ENCODE data around the gene PRDX3. TPM values are rescaled to one million over a fixed set of nuclear protein-coding genes. Genes with fewer than 3 reads are reported as not detected.

Gene PRDX3
- total and polyA plus RNA-seq, 4 donors = 84.1 to 155 (median 109) TPM

- Histone ChIP-seq H3K4me1 (ENCODE audit: control insufficient read depth in 5 of 5, insufficient read depth in 5 of 5, low read length in 5 of 5) (peaks cover 0 to 72% (median 34%) of the 10 kb centered on the region in 5 donors), H3K4me3 (no peak overlapping the region), H3K9me3 (ENCODE audit: control insufficient read depth in 4 of 4, insufficient read depth in 3 of 4, low read length in 3 of 4) (no peaks in the 10 kb centered on the region), H3K27ac (ENCODE audit: low read depth in 1 of 2, low read length in 1 of 2) (peak overlapping the region; percentile 61 to 86), H3K27me3 (ENCODE audit: control insufficient read depth in 3 of 3, insufficient read depth in 3 of 3, low read length in 2 of 3) (no peaks in the 10 kb centered on the region), H3K36me3 (ENCODE audit: control insufficient read depth in 4 of 4, insufficient read depth in 4 of 4, low read length in 4 of 4) (peaks cover 0 to 9% (median 4%) of the 10 kb centered on the region in 4 donors), H3K9ac (ENCODE audit: insufficient read depth in 1 of 2, low read length in 2 of 2) (peak overlapping the region in 1 of 2 donors; percentile 88)
- no peak for TF ChIP-seq CTCF (IDR thresholded peaks at IDR 0.05; ENCODE audit: control extremely low read depth, extremely low read depth)
- 47 to 60% methylated on average over 3 of the region's 3 CpGs for WGBS, 2 donors
- no peak for ATAC-seq (ENCODE audit: insufficient read depth, low FRiP score)
- DNase-seq = peak in 2 of 3 donors; percentile 97 to 98
Measured at GRCh38 chr10:119211176-119211575, 32.6 kb upstream of the PRDX3 start.

GRCh38 chr10:119210633-119211032, 32.0 kb upstream of the PRDX3 start:
- H3K27me3 ChIP-seq (ENCODE audit: control insufficient read depth in 3 of 3, insufficient read depth in 3 of 3, low read length in 2 of 3) = no peaks in the 10 kb centered on the region
- WGBS, 2 donors = 78 to 82% methylated on average over 2 of the region's 2 CpGs
- H3K27ac ChIP-seq (ENCODE audit: low read depth in 1 of 2, low read length in 1 of 2) = no peak overlapping the region
- no peak overlapping the region for H3K4me3 ChIP-seq
- peaks cover 0 to 9% (median 4%) of the 10 kb centered on the region in 4 donors for H3K36me3 ChIP-seq (ENCODE audit: control insufficient read depth in 4 of 4, insufficient read depth in 4 of 4, low read length in 4 of 4)
- peak overlapping the region in 1 of 2 donors; percentile 88 for H3K9ac ChIP-seq (ENCODE audit: insufficient read depth in 1 of 2, low read length in 2 of 2)
- DNase-seq = no peak
- TF ChIP-seq CTCF (IDR thresholded peaks at IDR 0.05; ENCODE audit: control extremely low read depth, extremely low read depth) = no peak
- ATAC-seq (ENCODE audit: insufficient read depth, low FRiP score) = no peak
- peaks cover 0 to 69% (median 32%) of the 10 kb centered on the region in 5 donors for H3K4me1 ChIP-seq (ENCODE audit: control insufficient read depth in 5 of 5, insufficient read depth in 5 of 5, low read length in 5 of 5)
- H3K9me3 ChIP-seq (ENCODE audit: control insufficient read depth in 4 of 4, insufficient read depth in 3 of 4, low read length in 3 of 4) = no peaks in the 10 kb centered on the region

GRCh38 chr10:119209736-119210355, 31.2 kb upstream of the PRDX3 start:
- WGBS, 2 donors = 28 to 44% methylated on average over 9 of the region's 9 CpGs
- ATAC-seq (ENCODE audit: insufficient read depth, low FRiP score) (no peak), DNase-seq (peak in 2 of 3 donors; percentile 38 to 65)
- H3K4me1 ChIP-seq (ENCODE audit: control insufficient read depth in 5 of 5, insufficient read depth in 5 of 5, low read length in 5 of 5) = peaks cover 0 to 61% (median 26%) of the 10 kb centered on the region in 5 donors
- no peaks in the 10 kb centered on the region for H3K27me3 ChIP-seq (ENCODE audit: control insufficient read depth in 3 of 3, insufficient read depth in 3 of 3, low read length in 2 of 3)
- peak overlapping the region; percentile 38 to 75 for H3K27ac ChIP-seq (ENCODE audit: low read depth in 1 of 2, low read length in 1 of 2)
- peak overlapping the region in 1 of 2 donors; percentile 88 for H3K9ac ChIP-seq (ENCODE audit: insufficient read depth in 1 of 2, low read length in 2 of 2)
- TF ChIP-seq CTCF (IDR thresholded peaks at IDR 0.05; ENCODE audit: control extremely low read depth, extremely low read depth) = no peak
- peak overlapping the region; percentile 31 for H3K4me3 ChIP-seq
- H3K9me3 ChIP-seq (ENCODE audit: control insufficient read depth in 4 of 4, insufficient read depth in 3 of 4, low read length in 3 of 4) = no peaks in the 10 kb centered on the region
- H3K36me3 ChIP-seq (ENCODE audit: control insufficient read depth in 4 of 4, insufficient read depth in 4 of 4, low read length in 4 of 4) = peaks cover 0 to 9% (median 4%) of the 10 kb centered on the region in 4 donors

All from lung (tissue), 12 donors.